Keratinocyte (primary cell): ENCODE results near the gene ATP13A1.

Source experiments
- CTCF ChIP-seq, 3 experiments: IDR thresholded peaks in 1 of 3; conservative IDR thresholded peaks in 1 of 3; optimal IDR thresholded peaks in 1 of 3; 2 replicates in 2 of 3; 3 replicates in 1 of 3; pipeline versions ENCODE3 to v1.5.1; 2011; ENCODE audit warnings: low read length in 3 of 3, mild to moderate bottlenecking in 3 of 3, moderate library complexity in 2 of 3, control low read depth in 1 of 3, inconsistent platforms in 1 of 3; ENCODE audit not compliant: insufficient read depth in 2 of 3; ENCODE audit errors: extremely low read depth in 1 of 3
- EZH2 ChIP-seq: IDR thresholded peaks from one replicate; pipeline ENCODE4 v1.6.1; 2012; ENCODE audit warnings: inconsistent platforms, mild to moderate bottlenecking, low read length, moderate library complexity

GRCh38 chr19:19602136-19602712, 61.3 kb downstream of the ATP13A1 start:
- TF ChIP-seq CTCF (optimal IDR thresholded peaks at IDR 0.05 in 1 of 3, IDR thresholded peaks at IDR 0.05 in 1 of 3, conservative IDR thresholded peaks at IDR 0.05 in 1 of 3; ENCODE audit: extremely low read depth in 1 of 3, insufficient read depth in 2 of 3, low read length in 3 of 3) (no peak), EZH2 (no peak)
